Activated B cell treated with CpG ODN at 0.5 μM for 24 hours (primary cell): ENCODE data around the gene ATP10B. TPM values are rescaled to one million over a fixed set of nuclear protein-coding genes. Genes with fewer than 3 reads are reported as not detected.
A peak's percentile ranks its signal among the peaks of the same experiment; 100 is the strongest.

ENCODE experiments used
- ATAC-seq: fragments of 200-7000 bp; cut with Tn5 transposase; one replicate; pipeline ENCODE4 v1.10.0; 2021; ENCODE audit warnings: low read depth, mild to moderate bottlenecking, moderate library complexity
- CTCF ChIA-PET: fragments of 350-600 bp; sonication (Branson Sonifier 250); formaldehyde crosslinking; loops from one replicate; lab custom pipeline; 2021; ENCODE audit warnings: antibody characterized with exemption; lab: Charles Lee
- POLR2A ChIA-PET: fragments of 350-600 bp; sonication (Branson Sonifier 250); formaldehyde crosslinking; loops from one replicate; lab custom pipeline; 2021; ENCODE audit warnings: antibody characterized with exemption; lab: Charles Lee
- DNase-seq: peaks from one replicate; pipeline ENCODE4 v3.0.0; 2022
- H3K27ac Mint-ChIP-seq: one replicate; pipeline ENCODE4 v1.8.0; 2020; ENCODE audit warnings: mixed read lengths
- H3K27me3 Mint-ChIP-seq: one replicate; pipeline ENCODE4 v1.8.0; 2021; ENCODE audit warnings: mixed read lengths
- H3K36me3 Mint-ChIP-seq: one replicate; pipeline ENCODE4 v1.8.0; 2021; ENCODE audit warnings: low read depth, mixed read lengths
- H3K4me1 Mint-ChIP-seq: one replicate; pipeline ENCODE4 v1.8.0; 2021; ENCODE audit warnings: mixed read lengths
- H3K4me3 Mint-ChIP-seq: one replicate; pipeline ENCODE4 v1.8.0; 2020; ENCODE audit warnings: mild to moderate bottlenecking, mixed read lengths
- H3K9me3 Mint-ChIP-seq: one replicate; pipeline ENCODE4 v1.8.0; 2020; ENCODE audit warnings: mixed read lengths
- CTCF ChIP-seq: fragments of 200-600 bp; IDR thresholded peaks from one replicate; pipeline ENCODE4 v1.8.0; 2022; ENCODE audit warnings: antibody characterized with exemption, mild to moderate bottlenecking
- intact Hi-C: fragments of 100-400 bp; cut with micrococcal nuclease; formaldehyde crosslinking; loops from one replicate; pipeline ENCODE4 v1.15.1; 2024
- total RNA-seq: library from RNA; stranded (reverse); gene quantifications from 2 replicates; pipeline ENCODE4 v1.2.3, GENCODE V29; 2022

Gene ATP10B
- total RNA-seq, 1 donor from 2014 or later, result not detected

DNA sequence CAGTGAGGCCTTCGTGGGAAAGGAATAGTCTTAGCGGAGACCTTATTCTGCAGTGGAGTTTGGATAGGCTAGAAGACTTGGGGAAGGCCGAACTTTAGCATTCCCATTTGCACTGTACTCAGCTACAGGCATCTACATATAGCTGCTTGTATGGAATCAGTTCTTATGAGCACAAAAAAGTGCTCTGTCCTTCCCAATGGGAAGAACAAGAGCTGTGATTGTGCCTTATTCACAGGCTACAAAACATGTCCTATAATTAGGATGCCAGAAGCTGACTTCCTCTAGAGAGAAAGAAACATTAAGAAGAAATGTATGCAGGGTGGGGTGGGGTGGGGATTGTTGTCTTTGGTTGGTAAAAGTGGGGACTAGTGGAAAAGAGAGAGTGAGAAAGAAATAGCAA is 154.7 kb downstream of the ATP10B start:
- intact Hi-C loops, result no loop called here
- H3K4me3 Mint-ChIP-seq, result no peak overlapping the region
- no peaks in the 10 kb centered on the region for H3K36me3 Mint-ChIP-seq
- CTCF ChIA-PET, result no interaction called here
- TF ChIP-seq CTCF, result no peak
- H3K27me3 Mint-ChIP-seq, result peaks cover 15% of the 10 kb centered on the region
- DNase-seq (no peak), ATAC-seq (no peak)
- POLR2A ChIA-PET, result no interaction called here
- H3K9me3 Mint-ChIP-seq, result no peaks in the 10 kb centered on the region
- no peaks in the 10 kb centered on the region for H3K4me1 Mint-ChIP-seq
- H3K27ac Mint-ChIP-seq, result no peak overlapping the region

- ATAC-seq, result no peak
- intact Hi-C loops, result no loop called here
- Mint-ChIP-seq H3K4me1 (no peaks in the 10 kb centered on the region), H3K36me3 (no peaks in the 10 kb centered on the region), H3K4me3 (no peak overlapping the region), H3K27me3 (peaks cover 11% of the 10 kb centered on the region), H3K9me3 (no peaks in the 10 kb centered on the region), H3K27ac (no peak overlapping the region)
- DNase-seq, result no peak
- ChIA-PET POLR2A (no interaction called here), CTCF (no interaction called here)
- no peak for TF ChIP-seq CTCF
Measured at GRCh38 chr5:160694896-160695295, 157.1 kb downstream of the ATP10B start.

DNA sequence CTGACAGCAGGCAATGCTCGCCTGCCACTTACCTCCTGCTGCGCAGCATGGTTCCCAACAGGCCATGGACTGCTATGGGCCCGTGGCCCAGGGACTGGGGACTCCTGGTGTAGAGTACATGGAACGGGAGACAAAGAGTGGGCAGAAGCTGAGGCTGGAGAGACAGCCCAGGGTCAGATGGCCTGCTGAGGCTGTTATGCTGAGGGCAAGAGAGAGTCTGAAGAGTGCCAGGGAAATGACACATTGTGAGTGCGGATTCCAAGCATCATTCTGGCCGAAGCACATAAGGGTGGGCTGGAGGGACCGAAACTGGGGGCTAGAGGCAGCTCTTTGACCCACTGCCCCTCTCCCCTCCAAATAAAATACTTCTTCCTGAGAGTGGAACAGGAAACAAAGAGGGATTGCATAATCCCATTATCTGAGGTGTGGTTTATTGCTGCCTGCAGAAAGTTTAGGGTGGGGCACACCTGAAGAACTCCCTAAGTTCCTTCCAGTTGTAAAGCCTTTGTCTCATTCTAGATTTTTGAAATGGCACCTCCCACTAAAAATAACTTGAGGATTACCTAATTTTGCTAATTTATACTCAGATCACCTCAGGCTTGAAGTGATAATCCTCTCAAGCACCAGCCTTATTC is 158.1 kb downstream of the ATP10B start:
- Mint-ChIP-seq H3K36me3 (no peaks in the 10 kb centered on the region), H3K27me3 (peaks cover 12% of the 10 kb centered on the region), H3K9me3 (no peaks in the 10 kb centered on the region), H3K27ac (no peak overlapping the region), H3K4me3 (no peak overlapping the region), H3K4me1 (no peaks in the 10 kb centered on the region)
- ChIA-PET CTCF (no interaction called here), POLR2A (interaction anchor here (0.5 kb wide), 1 partner anchor 11 kb away, joined by 13 read pairs; no protein-coding TSS in a partner anchor)
- intact Hi-C loops, result no loop called here
- DNase-seq (no peak), ATAC-seq (no peak)
- TF ChIP-seq CTCF, result no peak

DNA sequence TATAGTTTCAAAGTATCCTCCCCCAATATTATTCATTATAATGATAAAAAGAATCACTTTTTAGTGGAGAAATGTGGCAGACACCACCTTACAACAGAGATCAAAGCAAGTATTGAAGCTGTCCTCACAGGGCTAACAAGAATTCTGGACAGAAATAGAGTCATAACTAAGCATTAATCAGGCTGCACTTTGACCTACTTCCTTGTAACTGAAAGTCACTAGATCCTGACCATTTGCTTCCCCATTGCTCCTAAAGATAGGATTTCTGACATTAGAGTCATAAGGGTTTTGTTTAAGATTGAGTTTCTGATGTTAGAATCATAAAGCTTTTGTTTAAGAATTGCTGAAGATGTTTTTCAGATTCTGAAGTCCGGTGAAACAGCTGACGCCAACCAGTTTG is 159.7 kb downstream of the ATP10B start:
- TF ChIP-seq CTCF, result no peak
- no peak overlapping the region for H3K4me3 Mint-ChIP-seq
- H3K27ac Mint-ChIP-seq, result no peak overlapping the region
- intact Hi-C loops, result no loop called here
- H3K27me3 Mint-ChIP-seq, result peaks cover 8% of the 10 kb centered on the region
- H3K36me3 Mint-ChIP-seq, result no peaks in the 10 kb centered on the region
- ChIA-PET CTCF (no interaction called here), POLR2A (no interaction called here)
- DNase-seq, result no peak
- no peaks in the 10 kb centered on the region for H3K4me1 Mint-ChIP-seq
- ATAC-seq, result no peak
- no peaks in the 10 kb centered on the region for H3K9me3 Mint-ChIP-seq

GRCh38 chr5:160685695-160686094 is 166.3 kb downstream of the ATP10B start:
- ChIA-PET CTCF (no interaction called here), POLR2A (no interaction called here)
- ATAC-seq, result peak; percentile 52
- no peak for DNase-seq
- H3K27ac Mint-ChIP-seq, result no peak overlapping the region
- H3K27me3 Mint-ChIP-seq, result peaks cover 16% of the 10 kb centered on the region
- intact Hi-C loops, result no loop called here
- no peaks in the 10 kb centered on the region for H3K9me3 Mint-ChIP-seq
- no peaks in the 10 kb centered on the region for H3K4me1 Mint-ChIP-seq
- no peaks in the 10 kb centered on the region for H3K36me3 Mint-ChIP-seq
- no peak for TF ChIP-seq CTCF
- H3K4me3 Mint-ChIP-seq, result no peak overlapping the region
